GM12878 (cell line): ENCODE measurements around the gene P2RX4. TPM values are rescaled to one million over a fixed set of nuclear protein-coding genes. Genes with fewer than 3 reads are reported as not detected.

Source experiments
- CHD4 ChIP-seq: fragments of 200-600 bp; sonication (generic); IDR thresholded peaks from 2 replicates; pipeline ENCODE4 v1.6.1; 2016; ENCODE audit warnings: mild to moderate bottlenecking
- ELK1 ChIP-seq: IDR thresholded peaks from 2 replicates; pipeline ENCODE4 v1.6.1; 2012; ENCODE audit warnings: low read depth, low read length, improper control_type of control experiment
- EP300 ChIP-seq, 2 experiments: fragments of 150-350 bp in 1 of 2; IDR thresholded peaks; 2 replicates each; pipeline ENCODE4 v1.6.1; 2011 to 2012; ENCODE audit warnings: low read depth in 2 of 2, low read length in 2 of 2, borderline replicate concordance in 1 of 2, improper control_type of control experiment in 1 of 2, inconsistent platforms in 1 of 2; ENCODE audit not compliant: control insufficient read depth in 1 of 2
- MTA3 ChIP-seq: IDR thresholded peaks from 2 replicates; pipeline ENCODE4 v1.6.1; 2012; ENCODE audit warnings: low read length, inconsistent platforms, borderline replicate concordance
- NBN ChIP-seq: fragments of 450-650 bp; IDR thresholded peaks from 2 replicates; pipeline ENCODE4 v1.6.1; 2016
- NFXL1 ChIP-seq: fragments of 450-650 bp; IDR thresholded peaks from 2 replicates; pipeline ENCODE4 v1.6.1; 2017; ENCODE audit warnings: antibody characterized with exemption, mild to moderate bottlenecking, borderline replicate concordance
- RB1 ChIP-seq: fragments of 450-650 bp; formaldehyde crosslinking; IDR thresholded peaks from 2 replicates; pipeline ENCODE4 v1.6.1; 2017; ENCODE audit warnings: mild to moderate bottlenecking, borderline replicate concordance
- TCF12 ChIP-seq: IDR thresholded peaks from 2 replicates; pipeline ENCODE4 v1.6.1; 2011; ENCODE audit warnings: low read depth, mild to moderate bottlenecking, low read length
- USF2 ChIP-seq: IDR thresholded peaks from 2 replicates; pipeline ENCODE4 v1.6.1; 2011; ENCODE audit warnings: low read depth, low read length, improper control_type of control experiment, borderline replicate concordance
- ZBTB11 ChIP-seq: fragments of 450-650 bp; formaldehyde crosslinking; IDR thresholded peaks from 2 replicates; pipeline ENCODE4 v1.5.0; 2022; ENCODE audit warnings: mild to moderate bottlenecking, missing genetic modification characterization
- ZBTB33 ChIP-seq: fragments of 450-650 bp; IDR thresholded peaks from 2 replicates; pipeline ENCODE4 v1.6.1; 2017; ENCODE audit warnings: mild to moderate bottlenecking
- polyA plus RNA-seq, 11 experiments: library from polyadenylated mRNA; depleted of rRNA in 4 of 11; unstranded in 6 of 11; stranded (reverse) in 5 of 11; fragments of >200 nt; fragmentation: Nextera tagmentation in 4 of 11; fragmentation: Illumina TruSeq in 1 of 11; extraction: Ambion mirVana in 4 of 11; extraction: Trizol in 1 of 11; gene quantifications; 1 replicate in 1 of 11; 2 replicates in 10 of 11; pipeline versions ENCODE4 v1.2.1 to v1.2.3, GENCODE V29; 2011 to 2016; ENCODE audit warnings: inconsistent platforms in 2 of 11, missing spikeins in 2 of 11, low read depth in 1 of 11
- total RNA-seq, 4 experiments: library from RNA; depleted of rRNA in 3 of 4; stranded (reverse); fragments of >200 nt in 3 of 4; fragmentation: Illumina TruSeq in 1 of 4; extraction: Trizol in 1 of 4; gene quantifications; 2 replicates each; pipeline versions ENCODE4 v1.2.1 to v1.2.3, GENCODE V29; 2013 to 2021

P2RX4 gene
- total and polyA plus RNA-seq, 10 of the 15 experiments (the other 5 are each of a cell fraction or from before 2014, with no cell fraction given), result 9.0 to 43.4 (median 20.5) TPM

GRCh38 chr12:121219353-121219986 is 9.5 kb downstream of the P2RX4 start (continued):
- TF ChIP-seq ELK1 (no peak), RB1 (no peak), ZBTB11 (CRISPR knock-in tag) (no peak), ZBTB33 (no peak), TCF12 (no peak), MTA3 (no peak), USF2 (no peak), NFXL1 (no peak), CHD4 (no peak), NBN (no peak), EP300 (IDR thresholded peaks at IDR 0.05; ENCODE audit: borderline replicate concordance in 1 of 2, control insufficient read depth in 1 of 2, low read depth in 2 of 2, low read length in 2 of 2) (no peak)
